ENCODE measurements around the gene OTUB1.

Gene OTUB1

DNA sequence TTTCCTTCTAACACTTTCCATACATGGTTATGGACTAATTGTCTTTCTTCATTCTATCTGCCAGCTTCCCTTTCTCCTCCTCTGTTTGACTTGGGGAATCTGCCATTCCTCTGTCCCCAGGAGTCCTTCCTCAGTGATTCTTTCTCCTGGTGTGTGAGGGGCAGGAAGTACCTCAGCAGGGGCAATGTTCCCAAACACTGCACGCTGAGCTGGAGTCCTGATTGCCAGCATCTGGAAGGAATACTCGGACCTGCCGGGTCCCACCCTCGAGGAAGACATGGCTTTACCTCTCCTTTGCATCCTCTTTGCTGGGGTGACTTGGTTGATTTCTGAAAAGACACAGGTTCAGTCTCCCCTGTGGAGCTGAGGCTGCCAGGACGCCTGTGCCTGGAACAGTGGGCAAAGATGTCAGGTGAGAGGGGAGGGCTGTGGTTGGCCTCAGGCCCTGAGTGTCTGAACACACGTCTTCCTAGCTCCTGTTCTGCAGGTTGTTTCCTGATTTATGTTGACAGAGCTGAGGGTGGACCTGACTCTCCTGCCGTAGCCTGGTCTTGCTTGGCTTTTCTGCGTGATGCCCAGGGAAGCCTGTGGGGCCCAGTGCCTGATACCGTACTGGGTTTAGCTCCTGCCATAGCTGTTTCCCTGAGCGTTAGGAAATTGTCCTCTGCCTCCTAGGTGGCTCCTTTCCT lies 7.5 kb upstream of the OTUB1 start:
- DNase-seq: no peak

- DNase-seq: no peak
Measured at GRCh38 chr11:63979426-63979825, 6.8 kb upstream of the OTUB1 start.

GRCh38 chr11:63985812-63986155 lies 454 bp upstream of the OTUB1 start:
- DNase-seq: no peak

- no peak for DNase-seq
Measured at GRCh38 chr11:63986932-63987513, 785 bp downstream of the OTUB1 start.

- no peak for DNase-seq
Measured at GRCh38 chr11:63991558-63991957, 5.3 kb downstream of the OTUB1 start.

DNA sequence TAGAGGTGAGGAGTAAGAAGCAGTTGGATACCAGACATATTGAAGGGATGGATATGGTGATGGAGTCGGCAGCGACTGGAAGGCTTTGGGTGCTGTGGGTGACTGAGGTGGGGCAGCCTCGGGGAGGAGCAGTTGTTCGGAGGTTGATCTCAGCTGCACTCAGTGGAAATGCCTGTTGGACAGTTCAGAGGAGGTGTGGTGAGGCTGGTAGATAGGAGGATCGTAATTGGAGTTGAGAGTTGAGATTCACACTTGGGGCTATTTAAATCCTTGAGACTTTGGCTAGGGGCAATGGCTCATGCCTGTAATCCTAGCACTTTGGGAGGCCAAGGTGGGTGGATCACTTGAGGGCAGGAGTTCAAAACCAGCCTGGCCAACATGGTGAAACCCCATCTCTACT lies 6.9 kb downstream of the OTUB1 start:
- no peak for DNase-seq

- DNase-seq: no peak
Measured at GRCh38 chr11:63993993-63994392, 7.8 kb downstream of the OTUB1 start.

- no peak for DNase-seq
Measured at GRCh38 chr11:63996512-63996911, 10.3 kb downstream of the OTUB1 start.

DNA sequence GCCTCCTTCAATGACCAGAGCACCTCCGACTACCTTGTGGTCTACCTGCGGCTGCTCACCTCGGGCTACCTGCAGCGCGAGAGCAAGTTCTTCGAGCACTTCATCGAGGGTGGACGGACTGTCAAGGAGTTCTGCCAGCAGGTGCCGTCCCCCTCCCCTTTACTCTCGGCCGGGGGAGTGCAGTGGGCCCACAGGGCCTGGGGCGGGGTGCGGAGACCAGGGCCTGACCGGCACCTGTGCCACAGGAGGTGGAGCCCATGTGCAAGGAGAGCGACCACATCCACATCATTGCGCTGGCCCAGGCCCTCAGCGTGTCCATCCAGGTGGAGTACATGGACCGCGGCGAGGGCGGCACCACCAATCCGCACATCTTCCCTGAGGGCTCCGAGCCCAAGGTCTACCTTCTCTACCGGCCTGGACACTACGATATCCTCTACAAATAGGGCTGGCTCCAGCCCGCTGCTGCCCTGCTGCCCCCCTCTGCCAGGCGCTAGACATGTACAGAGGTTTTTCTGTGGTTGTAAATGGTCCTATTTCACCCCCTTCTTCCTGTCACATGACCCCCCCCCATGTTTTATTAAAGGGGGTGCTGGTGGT lies 11.0 kb downstream of the OTUB1 start:
- no peak for DNase-seq

DNA sequence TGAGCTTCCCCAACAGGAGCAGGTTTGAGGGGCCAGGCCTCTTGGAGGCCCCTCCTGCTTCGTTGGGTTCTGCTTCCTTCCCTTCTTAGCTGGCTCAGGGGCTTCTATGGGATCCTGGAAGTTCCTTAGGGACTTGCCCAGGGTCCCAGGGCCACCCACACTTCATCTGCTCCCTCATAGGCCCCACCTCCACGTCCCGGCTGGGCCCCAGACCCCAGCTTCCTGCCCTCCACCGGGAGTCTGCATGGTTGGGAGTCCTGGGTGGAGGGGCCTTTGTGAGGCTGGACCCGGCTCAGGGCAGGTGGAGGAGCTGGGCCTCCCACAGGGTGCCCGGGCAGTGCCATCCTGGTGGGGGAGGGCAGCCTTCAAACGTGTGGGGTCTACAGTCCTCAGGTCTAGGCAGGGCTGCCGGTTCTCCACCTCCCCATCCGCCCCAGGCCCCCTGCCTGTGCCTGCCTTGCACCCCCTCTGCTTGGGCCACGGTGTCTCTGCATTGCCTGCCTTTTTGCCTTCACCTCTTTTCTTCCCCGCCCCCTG lies 11.6 kb downstream of the OTUB1 start:
- no peak for DNase-seq

- no peak for DNase-seq
Measured at GRCh38 chr11:63998558-63999348, 12.5 kb downstream of the OTUB1 start.

DNA sequence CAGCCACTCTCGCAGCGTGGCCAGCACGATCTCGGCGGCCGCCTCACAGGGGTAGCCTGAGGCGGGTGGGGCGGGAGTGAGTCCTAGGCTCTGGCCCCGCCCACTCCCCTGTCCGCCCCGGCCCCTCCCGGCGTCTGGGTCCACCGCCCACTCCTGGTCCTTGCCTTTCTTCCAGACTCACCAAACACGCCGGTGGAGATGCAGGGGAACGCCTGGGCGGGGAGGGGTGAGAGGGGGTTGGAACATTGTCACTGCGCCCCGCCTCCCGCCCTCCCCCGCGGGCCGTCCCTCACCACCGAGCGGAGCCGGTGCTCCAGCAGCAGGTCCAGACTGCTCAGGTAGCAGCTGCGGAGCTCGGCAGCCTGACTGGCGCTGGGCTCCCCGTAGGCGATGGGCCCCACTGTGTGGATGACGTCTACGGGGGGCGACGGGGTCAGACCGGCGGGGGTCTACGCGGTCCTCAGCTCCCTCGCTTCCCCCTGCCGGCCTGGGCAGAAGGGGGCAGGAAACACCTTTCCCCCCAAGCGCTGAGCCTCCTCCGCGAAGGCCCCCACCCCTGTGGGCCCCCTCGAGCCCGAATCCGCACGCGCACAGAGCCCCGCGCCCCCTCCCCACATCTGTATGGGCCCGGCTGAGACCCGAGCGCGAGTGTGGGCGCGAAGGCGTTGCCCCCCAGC lies 13.2 kb downstream of the OTUB1 start:
- no peak for DNase-seq

GRCh38 chr11:64000026-64000739 lies 13.9 kb downstream of the OTUB1 start:
- no peak for DNase-seq

DNA sequence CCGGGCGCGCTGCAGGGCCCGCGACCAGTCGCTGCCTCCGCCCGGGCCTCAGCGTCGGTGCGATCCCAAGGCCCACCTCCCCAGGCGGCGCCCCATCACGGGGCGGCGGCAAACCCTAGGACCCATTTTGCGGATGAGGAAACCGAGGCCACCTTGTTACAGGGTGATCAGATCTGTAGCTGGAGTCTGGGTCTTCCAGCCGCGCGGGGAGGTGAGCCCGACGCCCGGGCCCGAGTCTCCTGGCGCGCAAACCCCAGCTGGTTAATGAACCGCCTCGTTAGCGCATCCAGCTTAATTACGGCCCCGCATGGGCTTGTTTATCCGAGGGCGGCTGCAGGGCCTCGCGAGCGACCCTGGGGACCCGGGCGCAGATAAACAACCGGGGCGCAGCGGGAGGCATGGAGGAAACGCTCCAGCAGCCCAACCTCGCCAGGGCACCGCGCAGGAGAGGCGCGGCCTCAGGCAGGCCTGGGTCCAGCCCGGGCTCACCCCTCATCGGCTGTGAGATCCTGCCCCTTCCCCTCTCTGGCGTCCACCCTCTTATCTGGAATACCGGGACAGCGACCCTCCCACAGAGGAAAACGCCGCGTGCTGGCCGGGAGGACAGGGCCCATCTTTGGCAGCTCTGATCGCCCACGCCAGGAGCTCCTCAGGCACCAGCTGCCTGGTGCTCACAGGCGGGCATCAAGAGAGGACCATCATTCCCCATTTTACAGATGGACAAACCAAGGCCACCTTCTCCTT lies 14.7 kb downstream of the OTUB1 start:
- DNase-seq: no peak

DNA sequence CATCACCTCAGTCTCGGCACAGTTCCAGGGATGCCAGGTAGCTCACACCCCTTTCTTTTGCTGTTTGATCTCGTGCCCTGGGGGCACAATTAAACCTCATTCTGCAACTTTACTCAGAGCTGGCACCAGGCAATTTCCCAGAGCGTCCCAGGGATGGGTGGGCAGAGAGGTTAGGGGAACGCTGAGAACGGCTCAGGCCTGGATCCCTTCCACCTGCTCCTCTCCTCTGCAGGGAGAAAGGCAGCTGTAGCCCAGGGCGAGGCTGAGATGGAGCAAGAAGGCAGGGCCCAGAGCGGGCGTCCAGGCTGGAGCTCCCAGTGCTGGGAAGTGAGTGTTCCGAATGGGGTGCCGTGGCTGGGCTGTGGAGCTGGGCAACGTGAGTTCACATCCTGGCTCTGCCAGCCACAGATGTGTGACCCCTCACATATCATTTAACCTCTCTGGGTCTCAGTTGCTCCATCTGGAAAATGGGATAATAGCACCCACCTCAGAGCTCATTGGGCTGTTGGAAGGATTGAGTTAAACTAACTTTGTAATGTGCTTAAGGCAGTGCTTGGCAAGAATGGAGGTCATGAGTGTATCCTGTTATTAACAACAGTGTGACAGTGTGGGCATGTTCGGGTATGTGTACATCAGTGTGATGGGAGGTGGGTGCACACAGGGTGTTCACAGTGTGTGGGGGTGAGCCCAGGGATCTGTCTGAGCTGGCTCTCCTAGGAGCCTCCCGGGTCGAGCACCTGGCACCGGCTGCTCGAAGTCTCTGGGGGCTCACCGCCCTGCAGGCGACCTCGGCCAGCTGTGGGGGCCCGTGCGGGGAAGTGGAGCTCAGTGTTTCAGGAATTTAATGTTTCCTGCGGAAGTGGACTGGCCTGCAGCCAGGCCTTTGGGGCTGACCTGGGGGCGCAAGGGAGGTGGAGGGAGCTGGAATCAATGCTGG lies 15.5 kb downstream of the OTUB1 start:
- DNase-seq: no peak

- no peak for DNase-seq
Measured at GRCh38 chr11:64003807-64004589, 17.8 kb downstream of the OTUB1 start.

- no peak for DNase-seq
Measured at GRCh38 chr11:64004590-64004984, 18.3 kb downstream of the OTUB1 start.

GRCh38 chr11:64005691-64006090 lies 19.5 kb downstream of the OTUB1 start:
- DNase-seq: no peak

GRCh38 chr11:64006398-64006797 lies 20.2 kb downstream of the OTUB1 start:
- DNase-seq: no peak
